Pancreas (tissue), 10 donors: ENCODE measurements around the gene PAQR8. TPM values are rescaled to one million over a fixed set of nuclear protein-coding genes. Genes with fewer than 3 reads are reported as not detected.

Source experiments
- ATAC-seq, 4 donors: fragments of 200-7000 bp; cut with Tn5 transposase; one replicate each; pipeline versions ENCODE4 v1.8.0 to v1.9.1; 2020; ENCODE audit warnings: mild to moderate bottlenecking in 4 of 4, moderate library complexity in 4 of 4
- DNase-seq, 6 donors: peaks; one replicate each; pipeline ENCODE4 v3.0.0-alpha.2; 2020
- FAIRE-seq: peaks from 2 replicates; lab custom pipeline; 2012; peaks lifted over from hg19 to GRCh38; lab: Jason Lieb, UNC
- H3K27ac ChIP-seq, 4 donors: fragments of 200-600 bp; sonication (generic); 1 replicate in 3 of 4; 2 replicates in 1 of 4; pipeline versions ENCODE4 v1.5.0 to v1.8.0; 2020
- H3K27me3 ChIP-seq, 4 donors: fragments of 200-600 bp; one replicate each; pipeline ENCODE4 v1.8.0; 2021
- H3K36me3 ChIP-seq, 3 donors: fragments of 200-600 bp; sonication (generic) in 1 of 3; one replicate each; pipeline versions ENCODE4 v1.5.0 to v1.8.0; 2020 to 2021
- H3K4me1 ChIP-seq, 3 donors: fragments of 200-600 bp; one replicate each; pipeline ENCODE4 v1.8.0; 2021
- H3K4me3 ChIP-seq, 4 donors: fragments of 200-600 bp; sonication (generic) in 2 of 4; one replicate each; pipeline versions ENCODE4 v1.5.0 to v1.8.0; 2020 to 2021
- H3K9me3 ChIP-seq, 4 donors: fragments of 200-600 bp; one replicate each; pipeline ENCODE4 v1.8.0; 2021
- WGBS, 2 donors: extraction: QIAGEN DNeasy Blood & Tissue Kit; methylation state at CpG; one replicate each; pipeline ENCODE4 v1.1.7; 2013; 5-methylcytosine and 5-hydroxymethylcytosine counted together
- intact Hi-C, 3 donors: fragments of 100-400 bp; cut with DNase I; formaldehyde crosslinking; loops; one replicate each; pipeline versions ENCODE4 v1.11.1 to v1.14.2; 2022
- polyA plus RNA-seq, 2 donors: library from polyadenylated mRNA; stranded (reverse); fragments of 200-250 nt; gene quantifications; one replicate each; pipeline ENCODE4 v1.2.3, GENCODE V29; 2013
- total RNA-seq, 6 donors: library from RNA; stranded (reverse); fragmentation: NEBNext Ultra II Directional in 4 of 6; extraction: Animal tissue kit (Norgen Biotek cat#: 25700) in 4 of 6; gene quantifications; one replicate each; pipeline versions ENCODE4 v1.2.1 to v1.2.4, GENCODE V29; 2021 to 2023
- TF ChIP-seq, protein P1 (sequence below), 4 donors: fragments of 200-600 bp; sonication (generic) in 3 of 4; IDR thresholded peaks; one replicate each; pipeline versions ENCODE4 v1.5.0 to v1.8.0; 2021; ENCODE audit warnings: antibody characterized with exemption in 4 of 4
- donor health status: healthy with polysubstance abuse.
- donor health status: DM: no; HTN: no; CAD: no; lungs with moderate emphysema.
- donor health status: DM: no; HTN: no; CAD: no.
- donor health status: control.
- donor health status: control.
- donor health status: Bipolar disorder and iron deficiency.
- donor health status: DM: yes; HTN: yes; CAD: no.
- donor health status: DM: no; HTN: no; CAD: no.
- donor health status: DM: no; HTN: no; CAD: no.
- donor health status: DM: yes; HTN: yes; CAD: no.

Gene PAQR8, protein sequence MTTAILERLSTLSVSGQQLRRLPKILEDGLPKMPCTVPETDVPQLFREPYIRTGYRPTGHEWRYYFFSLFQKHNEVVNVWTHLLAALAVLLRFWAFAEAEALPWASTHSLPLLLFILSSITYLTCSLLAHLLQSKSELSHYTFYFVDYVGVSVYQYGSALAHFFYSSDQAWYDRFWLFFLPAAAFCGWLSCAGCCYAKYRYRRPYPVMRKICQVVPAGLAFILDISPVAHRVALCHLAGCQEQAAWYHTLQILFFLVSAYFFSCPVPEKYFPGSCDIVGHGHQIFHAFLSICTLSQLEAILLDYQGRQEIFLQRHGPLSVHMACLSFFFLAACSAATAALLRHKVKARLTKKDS
- 1 to 10 TPM in 4 of 6 donors, under 1 TPM in 2; 0.71 to 6.1 (median 2.0) TPM for total RNA-seq
- polyA plus RNA-seq = 1 to 10 TPM in 1 of 2 donors, under 1 TPM in 1; 0.87 to 2.7 TPM

DNA sequence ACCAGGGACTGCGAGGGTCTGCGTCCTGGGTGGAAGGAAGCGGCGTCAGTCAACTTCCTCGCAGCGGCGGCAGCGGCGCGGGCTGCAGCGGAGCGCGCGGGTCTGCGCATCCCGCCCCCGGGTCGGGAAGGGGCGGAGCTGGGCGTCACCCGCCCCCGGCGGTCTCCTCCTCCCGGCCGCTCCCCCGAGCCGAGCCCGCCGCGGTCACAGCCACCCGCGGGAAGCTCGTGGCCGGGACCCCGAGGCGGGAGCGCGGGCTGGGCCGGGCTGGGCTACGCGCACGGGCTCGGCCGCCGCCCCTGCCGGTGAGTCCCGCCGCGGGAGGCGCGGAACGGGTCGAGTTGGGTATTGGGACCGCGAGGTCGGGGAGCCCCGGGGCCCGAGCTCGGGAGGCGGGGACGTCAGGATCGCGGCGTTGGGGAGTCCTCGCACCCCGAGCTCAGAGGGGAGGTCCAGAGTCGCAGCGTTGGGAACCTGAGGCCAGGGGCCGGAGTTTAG lies at the start of gene PAQR8:
TSS of gene PAQR8 (plus strand) at position 207 of the 498 bp plus-strand sequence. CDS start 41,063 bp downstream, outside the sequence.
- Histone ChIP-seq H3K27me3 (no peaks in the 10 kb centered on the region), H3K4me3 (peak within 1 kb of the TSS; percentile 66 to 87 (median 76)), H3K27ac (peak within 1 kb of the TSS in 2 of 4 donors; percentile 60 to 65), H3K36me3 (no peaks in the 10 kb centered on the region), H3K9me3 (no peaks in the 10 kb centered on the region), H3K4me1 (peaks cover 0 to 5% (median 0%) of the 10 kb centered on the region in 3 donors)
- 0 to 2% methylated on average over 66 to 69 of the region's 69 CpGs for WGBS, 2 donors
- ATAC-seq = peak; percentile 86 to 96 (median 96)
- intact Hi-C loops = no loop called here
- TF ChIP-seq, protein P1, sequence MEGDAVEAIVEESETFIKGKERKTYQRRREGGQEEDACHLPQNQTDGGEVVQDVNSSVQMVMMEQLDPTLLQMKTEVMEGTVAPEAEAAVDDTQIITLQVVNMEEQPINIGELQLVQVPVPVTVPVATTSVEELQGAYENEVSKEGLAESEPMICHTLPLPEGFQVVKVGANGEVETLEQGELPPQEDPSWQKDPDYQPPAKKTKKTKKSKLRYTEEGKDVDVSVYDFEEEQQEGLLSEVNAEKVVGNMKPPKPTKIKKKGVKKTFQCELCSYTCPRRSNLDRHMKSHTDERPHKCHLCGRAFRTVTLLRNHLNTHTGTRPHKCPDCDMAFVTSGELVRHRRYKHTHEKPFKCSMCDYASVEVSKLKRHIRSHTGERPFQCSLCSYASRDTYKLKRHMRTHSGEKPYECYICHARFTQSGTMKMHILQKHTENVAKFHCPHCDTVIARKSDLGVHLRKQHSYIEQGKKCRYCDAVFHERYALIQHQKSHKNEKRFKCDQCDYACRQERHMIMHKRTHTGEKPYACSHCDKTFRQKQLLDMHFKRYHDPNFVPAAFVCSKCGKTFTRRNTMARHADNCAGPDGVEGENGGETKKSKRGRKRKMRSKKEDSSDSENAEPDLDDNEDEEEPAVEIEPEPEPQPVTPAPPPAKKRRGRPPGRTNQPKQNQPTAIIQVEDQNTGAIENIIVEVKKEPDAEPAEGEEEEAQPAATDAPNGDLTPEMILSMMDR (IDR thresholded peaks at IDR 0.05) = no peak
- peak in 5 of 6 donors; percentile 40 to 85 (median 58) for DNase-seq
- no peak for FAIRE-seq

DNA sequence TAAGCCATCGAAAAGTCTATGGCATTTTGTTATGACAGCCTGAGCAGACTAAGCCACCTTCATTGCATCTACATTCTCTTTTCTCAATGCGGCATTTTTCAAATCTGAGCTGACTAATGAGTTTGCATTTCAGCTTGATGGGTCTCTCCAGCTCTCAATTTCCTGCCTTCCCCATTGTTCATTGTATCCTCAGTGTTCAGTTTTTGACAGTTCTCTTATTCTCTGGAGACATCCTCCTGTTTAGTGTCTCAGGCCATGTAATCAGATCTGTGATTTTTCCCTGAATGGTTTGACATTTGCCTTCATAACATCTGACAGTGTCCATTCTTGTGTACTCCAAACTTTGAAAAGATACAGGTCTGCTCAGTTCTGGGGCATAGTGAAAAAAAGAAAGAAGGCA lies 49.5 kb upstream of the PAQR8 start:
- no peaks in the 10 kb centered on the region for H3K27me3 ChIP-seq
- no peak for DNase-seq
- intact Hi-C loops = no loop called here
- H3K4me3 ChIP-seq = no peak overlapping the region
- H3K36me3 ChIP-seq = no peaks in the 10 kb centered on the region
- TF ChIP-seq, protein P1 (IDR thresholded peaks at IDR 0.05) = no peak
- H3K27ac ChIP-seq = no peak overlapping the region
- FAIRE-seq = no peak
- no peaks in the 10 kb centered on the region for H3K9me3 ChIP-seq
- H3K4me1 ChIP-seq = no peaks in the 10 kb centered on the region
- no peak for ATAC-seq
- WGBS, 2 donors = 65 to 70% methylated on average over 2 of the region's 2 CpGs

DNA sequence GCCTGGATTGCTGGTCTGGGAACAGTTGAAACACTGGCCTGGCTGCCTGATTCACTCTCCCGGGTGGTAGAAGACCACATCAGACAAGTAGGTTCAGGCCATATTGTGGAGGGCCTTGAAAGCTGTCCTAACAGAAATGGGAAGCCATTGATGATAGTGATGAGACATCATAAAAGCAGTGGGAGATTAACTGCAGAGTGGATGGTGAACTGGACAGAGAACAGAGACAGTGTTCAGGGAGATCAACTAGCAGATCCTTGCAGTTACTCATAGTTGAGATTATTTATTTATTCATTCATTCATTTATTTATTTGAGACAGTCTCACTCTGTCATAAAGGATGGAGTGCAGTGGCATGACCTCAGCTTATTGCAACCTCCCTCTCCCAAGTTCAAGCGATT lies 47.2 kb upstream of the PAQR8 start:
- no peak overlapping the region for H3K4me3 ChIP-seq
- H3K9me3 ChIP-seq = no peaks in the 10 kb centered on the region
- no peaks in the 10 kb centered on the region for H3K27me3 ChIP-seq
- no peak for DNase-seq
- ATAC-seq = no peak
- intact Hi-C loops = no loop called here
- TF ChIP-seq, protein P1 (IDR thresholded peaks at IDR 0.05) = no peak
- H3K27ac ChIP-seq = no peak overlapping the region
- H3K4me1 ChIP-seq = no peaks in the 10 kb centered on the region
- whole genome bisulfite sequencing, 2 donors = 84 to 92% methylated on average over 2 of the region's 2 CpGs
- FAIRE-seq = no peak
- no peaks in the 10 kb centered on the region for H3K36me3 ChIP-seq

DNA sequence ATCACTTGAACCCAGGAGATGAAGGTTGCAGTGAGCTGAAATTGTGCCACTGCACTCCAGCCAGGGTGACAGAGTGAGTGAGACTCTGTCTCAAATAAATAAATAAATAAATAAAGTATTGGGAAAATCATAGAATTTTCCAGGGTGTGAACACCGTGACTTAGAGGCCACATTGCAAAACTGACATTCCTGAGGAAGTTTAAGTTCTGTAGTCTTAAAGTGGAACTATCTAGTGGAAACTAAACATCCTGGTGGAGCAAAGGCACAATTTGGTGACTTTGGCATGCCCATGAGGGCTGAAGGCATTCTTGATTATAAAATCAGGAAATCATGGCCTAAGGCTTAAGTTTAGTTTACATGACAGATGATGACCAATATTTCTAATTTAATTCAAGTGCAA lies 44.7 kb upstream of the PAQR8 start:
- H3K27ac ChIP-seq = no peak overlapping the region

More for the DNA sequence above, 44.7 kb upstream of the PAQR8 start:
- FAIRE-seq = no peak
- H3K4me1 ChIP-seq = no peaks in the 10 kb centered on the region
- no peaks in the 10 kb centered on the region for H3K27me3 ChIP-seq
- DNase-seq = no peak
- no peaks in the 10 kb centered on the region for H3K36me3 ChIP-seq
- intact Hi-C loops = no loop called here
- H3K4me3 ChIP-seq = no peak overlapping the region
- WGBS, 2 donors = 83 to 95% methylated on average over 1 of the region's 1 CpG
- H3K9me3 ChIP-seq = no peaks in the 10 kb centered on the region
- TF ChIP-seq, protein P1 (IDR thresholded peaks at IDR 0.05) = no peak
- no peak for ATAC-seq
